HUES48 (cell line): Measurements from ENCODE around the gene SSUH2.
"Not testable (repeated sequence)": the region's sequence is repeated elsewhere in the genome, so short reads cannot be mapped to it uniquely, and the experiment has no call there.

Experiments used
- H3K27ac ChIP-seq: one replicate; pipeline ENCODE4 v1.7.0; 2013; ENCODE audit warnings: low read depth, low read length, inconsistent platforms
- H3K27me3 ChIP-seq: 2 replicates; pipeline ENCODE4 v1.6.1; 2013; ENCODE audit warnings: mild to moderate bottlenecking, low read length; ENCODE audit not compliant: control insufficient read depth, insufficient read depth
- H3K36me3 ChIP-seq: 2 replicates; pipeline ENCODE4 v1.6.1; 2013; ENCODE audit warnings: low read length; ENCODE audit not compliant: control insufficient read depth, insufficient read depth
- H3K4me1 ChIP-seq: 2 replicates; pipeline ENCODE4 v1.6.1; 2013; ENCODE audit warnings: mild to moderate bottlenecking, low read length; ENCODE audit not compliant: control insufficient read depth, insufficient read depth
- H3K4me3 ChIP-seq: 2 replicates; pipeline ENCODE4 v1.5.1; 2013; ENCODE audit warnings: mild to moderate bottlenecking, low read depth, low read length
- H3K9ac ChIP-seq: 2 replicates; pipeline ENCODE4 v1.6.1; 2013; ENCODE audit warnings: mild to moderate bottlenecking, low read depth, low read length, moderate library complexity
- H3K9me3 ChIP-seq: 2 replicates; pipeline ENCODE4 v1.6.1; 2013; ENCODE audit warnings: low read length; ENCODE audit not compliant: control insufficient read depth, insufficient read depth

The SSUH2 gene, protein sequence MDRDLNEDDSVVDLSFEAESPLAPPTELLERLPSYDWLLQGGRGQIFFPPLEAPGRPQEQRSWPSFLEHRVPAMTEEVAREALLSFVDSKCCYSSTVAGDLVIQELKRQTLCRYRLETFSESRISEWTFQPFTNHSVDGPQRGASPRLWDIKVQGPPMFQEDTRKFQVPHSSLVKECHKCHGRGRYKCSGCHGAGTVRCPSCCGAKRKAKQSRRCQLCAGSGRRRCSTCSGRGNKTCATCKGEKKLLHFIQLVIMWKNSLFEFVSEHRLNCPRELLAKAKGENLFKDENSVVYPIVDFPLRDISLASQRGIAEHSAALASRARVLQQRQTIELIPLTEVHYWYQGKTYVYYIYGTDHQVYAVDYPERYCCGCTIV

DNA sequence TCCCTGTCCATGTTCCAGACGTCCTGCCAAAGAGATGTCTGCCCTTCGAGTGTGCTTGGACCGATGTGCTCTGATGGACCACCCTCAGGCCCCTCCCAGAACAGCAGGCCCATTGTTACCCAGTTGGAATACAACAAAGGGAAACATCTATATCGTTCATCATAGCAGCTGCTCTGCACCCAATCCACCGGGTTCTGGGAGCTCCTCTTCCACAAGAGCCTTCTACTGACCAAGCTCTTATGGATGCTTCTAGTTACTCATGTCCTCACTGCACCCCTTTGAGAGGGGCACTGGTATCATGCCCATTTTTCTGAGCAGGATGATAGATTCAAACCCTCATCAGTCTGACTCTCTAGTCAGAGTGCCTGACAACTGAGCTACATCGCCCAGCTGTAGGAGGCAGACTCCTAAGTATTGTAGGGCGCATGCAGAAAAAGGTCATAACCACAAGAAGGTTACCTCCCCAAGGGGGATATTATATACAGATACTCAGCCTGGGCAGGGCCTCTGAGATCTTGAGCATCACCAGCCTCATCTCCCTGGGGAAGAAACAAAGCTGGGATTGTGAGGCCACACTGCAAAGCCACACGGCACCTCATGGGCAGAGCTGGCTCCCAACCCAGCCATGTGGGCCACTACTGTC, at the start of gene SSUH2:
SSUH2 (minus strand) TSS at position 51 of the 643 bp plus-strand sequence; CDS start at position 11, 40 bp downstream.
- no peaks in the 10 kb centered on the region for H3K36me3 ChIP-seq
- no peaks in the 10 kb centered on the region; the same call in 1 of the 2 replicates for H3K27me3 ChIP-seq
- no peak within 1 kb of the TSS for H3K9ac ChIP-seq
- no peak within 1 kb of the TSS for H3K4me3 ChIP-seq
- H3K9me3 ChIP-seq, result no peaks in the 10 kb centered on the region
- no peak within 1 kb of the TSS for H3K27ac ChIP-seq
- H3K4me1 ChIP-seq, result no peaks in the 10 kb centered on the region

DNA sequence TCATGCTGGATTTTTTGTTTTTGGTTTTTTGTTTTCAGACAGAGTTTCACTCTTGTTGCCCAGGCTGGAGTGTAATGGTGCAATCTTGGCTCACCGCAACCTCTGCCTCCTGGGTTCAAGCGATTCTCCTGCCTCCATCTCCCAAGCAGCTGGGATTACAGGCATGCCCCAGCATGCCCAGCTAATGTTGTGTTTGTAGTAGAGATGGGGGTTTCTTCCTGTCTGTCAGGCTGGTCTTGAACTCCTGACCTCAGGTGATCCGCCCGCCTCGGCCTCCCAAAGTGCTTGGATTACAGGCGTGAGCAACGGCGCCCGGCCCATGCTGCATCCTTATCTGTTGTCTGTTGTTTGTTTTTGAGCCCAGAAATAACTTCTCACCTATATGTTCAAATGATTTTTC, 46.7 kb upstream of the SSUH2 start:
- not testable (repeated sequence) for H3K36me3 ChIP-seq, H3K27ac ChIP-seq

DNA sequence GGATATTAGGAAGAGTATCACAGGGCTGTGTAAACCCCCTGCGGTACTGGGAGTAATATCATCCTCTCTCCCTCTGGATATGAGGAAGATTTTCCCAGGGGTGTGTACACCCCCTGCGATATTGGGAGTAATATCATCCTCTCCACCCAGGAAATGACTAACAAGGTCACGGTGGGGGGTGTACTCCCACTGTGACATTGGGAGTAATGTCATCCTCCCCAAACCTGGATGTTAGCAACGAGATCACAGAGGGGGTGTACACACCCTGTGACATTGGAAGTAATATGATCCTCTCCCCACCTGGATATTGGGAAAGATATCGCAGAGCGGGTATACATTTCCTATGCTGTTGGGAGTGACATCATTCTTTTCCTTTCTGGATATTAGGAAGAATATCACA, 40.4 kb upstream of the SSUH2 start:
- not testable (repeated sequence) for H3K4me3 ChIP-seq, H3K36me3 ChIP-seq, H3K4me1 ChIP-seq, H3K27me3 ChIP-seq, H3K9me3 ChIP-seq, H3K9ac ChIP-seq, H3K27ac ChIP-seq

More for the DNA sequence above, 46.7 kb upstream of the SSUH2 start:
- H3K4me1 ChIP-seq, H3K27me3 ChIP-seq, H3K4me3 ChIP-seq, H3K9ac ChIP-seq, H3K9me3 ChIP-seq: not testable (repeated sequence)

DNA sequence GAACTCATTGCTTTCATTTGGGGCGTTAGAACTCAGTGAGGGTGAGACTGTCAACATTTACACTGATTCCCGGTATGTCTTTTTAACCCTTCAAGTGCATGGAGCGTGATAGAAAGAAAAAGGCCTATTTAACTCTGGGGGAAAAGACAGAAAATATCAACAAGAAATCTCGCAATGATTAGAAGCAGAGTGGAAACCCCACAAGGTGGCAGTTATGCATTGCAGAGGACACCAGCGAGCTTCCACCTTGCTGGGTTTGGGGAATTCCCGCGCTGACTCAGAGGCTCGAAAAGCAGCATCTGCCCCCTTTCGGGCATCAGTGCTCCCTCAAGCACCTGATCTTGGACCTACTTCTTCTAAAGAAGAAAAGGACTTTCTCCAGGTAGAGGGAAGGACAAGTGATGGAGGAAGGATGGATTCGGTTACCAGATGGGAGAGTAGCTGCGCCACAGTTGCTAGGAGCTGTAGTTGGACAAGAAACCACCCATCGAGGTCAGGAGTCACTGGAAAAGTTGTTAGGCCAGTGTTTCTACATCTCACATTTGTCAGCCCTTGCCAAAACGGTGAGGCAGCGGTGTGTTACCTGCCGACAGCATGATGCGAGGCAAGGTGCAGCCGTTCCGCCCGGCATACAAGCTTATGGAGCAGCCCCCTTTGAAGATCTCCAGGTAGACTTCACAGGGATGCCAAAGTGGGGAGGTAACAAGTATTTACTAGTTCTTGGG, 38.4 kb upstream of the SSUH2 start:
- peak overlapping the region; percentile 27 for H3K27ac ChIP-seq
- H3K9ac ChIP-seq, H3K27me3 ChIP-seq, H3K4me1 ChIP-seq, H3K9me3 ChIP-seq, H3K36me3 ChIP-seq, H3K4me3 ChIP-seq: not testable (repeated sequence)

DNA sequence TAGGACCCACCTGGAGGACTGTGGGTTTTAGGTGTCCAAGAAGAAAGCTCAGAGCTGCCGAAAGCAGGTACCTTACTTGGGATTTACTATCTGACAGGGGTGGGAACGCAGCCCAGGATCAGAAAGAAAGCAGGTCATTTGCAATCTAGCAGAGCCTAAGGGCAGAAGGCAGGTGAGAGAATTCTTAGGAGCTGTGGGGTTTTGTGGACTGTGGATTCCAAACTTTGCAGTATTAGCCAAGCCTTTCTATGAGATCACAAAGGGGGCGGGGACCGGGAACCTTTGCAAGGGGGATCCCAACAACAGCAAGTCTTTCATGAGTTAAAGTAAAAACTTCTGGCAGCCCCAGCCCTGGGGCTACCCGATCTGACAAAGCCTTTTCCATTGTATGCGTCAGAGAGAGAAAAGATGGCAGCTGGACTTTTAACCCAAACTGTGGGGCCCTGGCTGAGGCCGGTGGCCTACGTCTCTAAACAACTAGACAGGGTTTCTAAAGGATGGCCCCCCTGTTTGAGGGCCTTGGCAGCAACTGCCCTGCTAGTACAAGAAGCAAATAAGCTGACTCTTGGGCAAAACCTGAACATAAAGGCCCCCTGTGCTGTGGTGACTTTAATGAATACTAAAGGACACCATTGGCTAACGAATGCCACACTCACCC, 37.4 kb upstream of the SSUH2 start:
- H3K4me3 ChIP-seq, H3K27me3 ChIP-seq, H3K36me3 ChIP-seq, H3K9me3 ChIP-seq, H3K4me1 ChIP-seq, H3K9ac ChIP-seq: not testable (repeated sequence)
- H3K27ac ChIP-seq, result peak overlapping the region; percentile 51

DNA sequence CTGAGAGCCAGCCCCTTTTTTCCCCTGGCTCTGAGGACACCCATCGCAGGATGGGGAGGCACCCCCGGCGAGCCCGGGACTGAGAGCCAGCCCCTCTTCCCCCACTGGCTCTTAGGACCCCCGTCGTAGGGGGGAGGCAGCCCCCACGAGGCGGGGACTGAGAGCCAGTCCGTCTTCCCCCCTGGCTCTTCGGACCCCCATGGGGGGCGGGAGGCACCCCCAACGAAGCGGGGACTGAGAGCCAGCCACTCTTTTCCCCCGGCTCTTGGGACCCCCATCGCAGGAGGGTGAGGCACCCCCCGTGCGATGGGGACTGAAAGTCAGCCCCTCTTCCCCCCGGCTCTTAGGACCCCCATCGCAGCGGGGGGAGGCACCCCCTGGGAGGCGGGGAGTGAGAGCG, 36.8 kb upstream of the SSUH2 start:
- Histone ChIP-seq H3K9me3 (no peaks in the 10 kb centered on the region), H3K4me3 (no peak overlapping the region), H3K9ac (no peak overlapping the region), H3K36me3 (no peaks in the 10 kb centered on the region), H3K27me3 (no peaks in the 10 kb centered on the region), H3K4me1 (no peaks in the 10 kb centered on the region), H3K27ac (peak overlapping the region; percentile 51)

DNA sequence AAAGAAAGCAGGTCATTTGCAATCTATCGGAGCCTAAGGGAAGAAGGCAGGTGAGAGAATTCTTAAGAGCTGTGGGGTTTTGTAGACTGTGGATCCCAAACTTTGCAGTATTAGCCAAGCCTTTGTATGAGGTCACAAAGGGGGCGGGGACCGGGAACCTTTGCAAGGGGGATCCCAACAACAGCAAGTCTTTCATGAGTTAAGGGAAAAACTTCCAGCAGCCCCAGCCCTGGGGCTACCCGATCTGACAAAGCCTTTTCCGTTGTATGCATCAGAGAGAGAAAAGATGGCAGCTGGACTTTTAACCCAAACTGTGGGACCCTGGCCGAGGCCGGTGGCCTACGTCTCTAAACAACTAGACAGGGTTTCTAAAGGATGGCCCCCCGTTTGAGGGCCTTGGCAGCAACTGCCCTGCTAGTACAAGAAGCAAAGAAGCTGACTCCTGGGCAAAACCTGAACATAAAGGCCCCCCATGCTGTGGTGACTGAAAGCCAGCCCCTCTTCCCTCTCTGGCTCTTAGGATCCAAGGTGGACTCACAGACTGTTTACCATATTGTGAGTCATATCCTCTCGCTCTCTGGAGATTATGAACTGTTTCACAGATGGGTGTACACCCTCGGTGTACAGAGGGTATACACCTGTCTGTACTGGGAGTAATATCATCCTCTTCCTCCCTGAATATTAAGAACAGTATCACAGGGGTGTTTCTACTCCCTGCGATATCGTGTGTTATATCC, 35.4 kb upstream of the SSUH2 start:
- not testable (repeated sequence) for H3K9ac ChIP-seq, H3K4me3 ChIP-seq, H3K27ac ChIP-seq

DNA sequence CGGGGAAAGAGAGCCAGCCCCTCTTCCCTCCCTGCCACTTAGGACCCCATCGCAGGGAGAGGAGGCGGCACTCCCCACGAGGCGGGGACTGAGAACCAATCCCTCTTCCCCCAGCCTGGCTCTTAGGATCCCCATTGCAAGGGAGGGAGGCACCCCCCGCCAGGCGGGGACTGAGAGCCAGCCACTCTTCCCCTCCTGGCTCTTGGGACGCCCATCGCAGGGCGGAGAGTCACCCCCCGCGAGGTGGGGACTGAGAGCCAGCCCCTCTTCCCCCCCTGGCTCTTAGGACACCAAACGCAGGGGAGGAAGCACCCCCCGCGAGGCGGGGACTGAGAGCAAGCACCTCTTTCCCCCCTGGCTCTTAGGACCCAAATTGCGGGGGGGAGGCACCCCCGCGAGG, 34.2 kb upstream of the SSUH2 start:
- Histone ChIP-seq H3K27me3 (no peaks in the 10 kb centered on the region), H3K4me3 (no peak overlapping the region), H3K4me1 (no peaks in the 10 kb centered on the region), H3K9me3 (no peaks in the 10 kb centered on the region), H3K9ac (no peak overlapping the region), H3K36me3 (no peaks in the 10 kb centered on the region), H3K27ac (no peak overlapping the region)

More for the DNA sequence above, 35.4 kb upstream of the SSUH2 start:
- H3K4me1 ChIP-seq, H3K36me3 ChIP-seq, H3K27me3 ChIP-seq, H3K9me3 ChIP-seq: not testable (repeated sequence)

DNA sequence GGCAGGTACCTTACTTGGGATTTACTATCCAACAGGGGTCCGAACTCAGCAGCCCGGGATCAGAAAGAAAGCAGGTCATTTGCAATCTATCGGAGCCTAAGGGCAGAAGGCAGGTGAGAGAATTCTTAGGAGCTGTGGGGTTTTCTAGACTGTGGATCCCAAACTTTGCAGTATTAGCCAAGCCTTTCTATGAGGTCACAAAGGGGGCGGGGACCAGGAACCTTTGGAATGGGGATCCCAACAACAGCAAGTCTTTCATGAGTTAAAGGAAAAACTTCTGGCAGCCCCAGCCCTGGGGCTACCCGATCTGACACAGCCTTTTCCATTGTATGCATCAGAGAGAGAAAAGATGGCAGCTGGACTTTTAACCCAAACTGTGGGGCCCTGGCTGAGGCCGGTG, 32.7 kb upstream of the SSUH2 start:
- H3K4me1 ChIP-seq, H3K27me3 ChIP-seq, H3K36me3 ChIP-seq, H3K4me3 ChIP-seq, H3K27ac ChIP-seq, H3K9me3 ChIP-seq, H3K9ac ChIP-seq: not testable (repeated sequence)

DNA sequence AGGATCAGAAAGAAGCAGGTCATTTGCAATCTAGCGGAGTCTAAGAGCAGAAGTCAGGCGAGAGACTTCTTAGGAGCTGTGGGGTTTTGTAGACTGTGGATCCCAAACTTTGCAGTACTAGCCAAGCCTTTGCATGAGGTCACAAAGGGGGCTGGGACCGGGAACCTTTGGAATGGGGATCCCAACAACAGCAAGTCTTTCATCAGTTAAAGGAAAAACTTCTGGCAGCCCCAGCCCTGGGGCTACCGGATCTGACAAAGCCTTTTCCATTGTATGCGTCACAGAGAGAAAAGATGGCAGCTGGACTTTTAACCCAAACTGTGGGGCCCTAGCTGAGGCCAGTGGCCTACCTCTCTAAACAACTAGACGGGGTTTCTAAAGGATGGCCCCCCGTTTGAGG, 31.0 kb upstream of the SSUH2 start:
- not testable (repeated sequence) for H3K4me3 ChIP-seq, H3K4me1 ChIP-seq

More for the DNA sequence above, 31.0 kb upstream of the SSUH2 start:
- not testable (repeated sequence) for H3K27ac ChIP-seq, H3K9me3 ChIP-seq, H3K27me3 ChIP-seq, H3K36me3 ChIP-seq, H3K9ac ChIP-seq
